NCI-H774 (cell line): Measurements from ENCODE around the gene TMEM219.

ENCODE experiments used
- DNase-seq: peaks from one replicate; lab custom pipeline; 2025; lab: John Stamatoyannopoulos, UW

The TMEM219 gene

GRCh38 chr16:29982560-29983419 lies 20.9 kb downstream of the TMEM219 start:
- no peak for DNase-seq

GRCh38 chr16:29983420-29984136 lies 21.7 kb downstream of the TMEM219 start:
- no peak for DNase-seq

DNA sequence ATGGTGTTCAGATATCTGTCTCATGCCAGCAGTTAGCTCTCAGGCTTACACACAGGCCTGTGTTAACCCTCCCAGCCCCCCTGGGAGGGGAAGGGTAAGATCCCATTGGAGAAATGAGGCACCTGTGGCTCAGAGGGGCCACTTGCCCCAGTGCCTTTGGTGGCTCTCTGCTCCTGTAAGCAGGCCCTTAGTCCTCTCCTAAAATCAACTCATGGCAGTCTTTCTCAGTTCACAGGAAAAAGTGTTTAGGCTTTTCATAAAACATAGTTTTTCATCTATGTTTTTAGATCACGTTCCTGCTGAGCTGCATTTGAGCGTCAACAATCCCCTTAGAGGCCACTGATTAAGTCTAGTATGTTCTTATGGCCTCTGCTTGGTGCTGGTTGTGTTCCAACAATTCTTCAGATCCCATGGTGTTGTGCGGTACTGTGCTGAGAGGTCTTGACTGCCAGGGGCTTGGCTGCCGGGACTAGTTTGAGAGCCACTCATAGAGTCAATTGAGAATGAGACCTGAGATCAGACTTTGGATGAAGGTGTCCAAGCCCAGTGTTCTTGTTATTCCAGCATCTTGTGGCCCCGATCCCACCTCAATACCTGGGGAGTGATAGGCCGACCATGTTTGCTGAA lies 22.4 kb downstream of the TMEM219 start:
- no peak for DNase-seq

- DNase-seq, result no peak
These were observed 22.9 kb downstream of the TMEM219 start for GRCh38 chr16:29984764-29985147.

DNA sequence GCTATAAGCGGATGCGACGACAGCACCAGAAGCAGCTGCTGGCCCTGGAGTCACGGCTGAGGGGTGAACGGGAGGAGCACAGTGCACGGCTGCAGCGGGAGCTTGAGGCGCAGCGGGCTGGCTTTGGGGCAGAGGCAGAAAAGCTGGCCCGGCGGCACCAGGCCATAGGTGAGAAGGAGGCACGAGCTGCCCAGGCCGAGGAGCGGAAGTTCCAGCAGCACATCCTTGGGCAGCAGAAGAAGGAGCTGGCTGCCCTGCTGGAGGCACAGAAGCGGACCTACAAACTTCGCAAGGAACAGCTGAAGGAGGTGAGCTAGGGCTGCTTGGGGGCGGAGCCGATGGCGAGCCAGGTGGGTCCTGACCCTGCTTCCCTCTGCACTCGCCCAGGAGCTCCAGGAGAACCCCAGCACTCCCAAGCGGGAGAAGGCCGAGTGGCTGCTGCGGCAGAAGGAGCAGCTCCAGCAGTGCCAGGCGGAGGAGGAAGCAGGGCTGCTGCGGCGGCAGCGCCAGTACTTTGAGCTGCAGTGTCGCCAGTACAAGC lies 23.5 kb downstream of the TMEM219 start:
- DNase-seq, result no peak

DNA sequence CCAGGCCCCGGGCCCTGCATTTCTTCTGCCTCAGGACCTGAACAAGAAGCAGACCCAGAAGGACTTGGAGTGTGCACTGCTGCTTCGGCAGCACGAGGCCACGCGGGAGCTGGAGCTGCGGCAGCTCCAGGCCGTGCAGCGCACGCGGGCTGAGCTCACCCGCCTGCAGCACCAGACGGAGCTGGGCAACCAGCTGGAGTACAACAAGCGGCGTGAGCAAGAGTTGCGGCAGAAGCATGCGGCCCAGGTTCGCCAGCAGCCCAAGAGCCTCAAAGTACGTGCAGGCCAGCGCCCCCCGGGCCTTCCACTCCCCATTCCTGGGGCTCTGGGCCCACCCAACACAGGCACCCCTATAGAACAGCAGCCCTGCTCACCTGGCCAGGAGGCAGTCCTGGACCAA lies 24.4 kb downstream of the TMEM219 start:
- no peak for DNase-seq

DNA sequence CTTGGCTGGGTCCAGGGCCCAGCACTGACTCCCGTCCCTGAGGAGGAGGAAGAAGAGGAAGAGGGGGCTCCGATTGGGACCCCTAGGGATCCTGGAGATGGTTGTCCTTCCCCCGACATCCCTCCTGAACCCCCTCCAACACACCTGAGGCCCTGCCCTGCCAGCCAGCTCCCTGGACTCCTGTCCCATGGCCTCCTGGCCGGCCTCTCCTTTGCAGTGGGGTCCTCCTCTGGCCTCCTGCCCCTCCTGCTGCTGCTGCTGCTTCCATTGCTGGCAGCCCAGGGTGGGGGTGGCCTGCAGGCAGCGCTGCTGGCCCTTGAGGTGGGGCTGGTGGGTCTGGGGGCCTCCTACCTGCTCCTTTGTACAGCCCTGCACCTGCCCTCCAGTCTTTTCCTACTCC lies 25.1 kb downstream of the TMEM219 start:
- DNase-seq, result no peak

DNA sequence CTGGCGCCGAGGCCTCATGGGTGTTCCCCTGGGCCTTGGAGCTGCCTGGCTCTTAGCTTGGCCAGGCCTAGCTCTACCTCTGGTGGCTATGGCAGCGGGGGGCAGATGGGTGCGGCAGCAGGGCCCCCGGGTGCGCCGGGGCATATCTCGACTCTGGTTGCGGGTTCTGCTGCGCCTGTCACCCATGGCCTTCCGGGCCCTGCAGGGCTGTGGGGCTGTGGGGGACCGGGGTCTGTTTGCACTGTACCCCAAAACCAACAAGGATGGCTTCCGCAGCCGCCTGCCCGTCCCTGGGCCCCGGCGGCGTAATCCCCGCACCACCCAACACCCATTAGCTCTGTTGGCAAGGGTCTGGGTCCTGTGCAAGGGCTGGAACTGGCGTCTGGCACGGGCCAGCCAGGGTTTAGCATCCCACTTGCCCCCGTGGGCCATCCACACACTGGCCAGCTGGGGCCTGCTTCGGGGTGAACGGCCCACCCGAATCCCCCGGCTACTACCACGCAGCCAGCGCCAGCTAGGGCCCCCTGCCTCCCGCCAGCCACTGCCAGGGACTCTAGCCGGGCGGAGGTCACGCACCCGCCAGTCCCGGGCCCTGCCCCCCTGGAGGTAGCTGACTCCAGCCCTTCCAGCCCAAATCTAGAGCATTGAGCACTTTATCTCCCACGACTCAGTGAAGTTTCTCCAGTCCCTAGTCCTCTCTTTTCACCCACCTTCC lies 25.6 kb downstream of the TMEM219 start:
- no peak for DNase-seq

- no peak for DNase-seq
These were observed 26.6 kb downstream of the TMEM219 start for GRCh38 chr16:29988346-29989075.

GRCh38 chr16:29989111-29989858 lies 27.4 kb downstream of the TMEM219 start:
- DNase-seq, result no peak

DNA sequence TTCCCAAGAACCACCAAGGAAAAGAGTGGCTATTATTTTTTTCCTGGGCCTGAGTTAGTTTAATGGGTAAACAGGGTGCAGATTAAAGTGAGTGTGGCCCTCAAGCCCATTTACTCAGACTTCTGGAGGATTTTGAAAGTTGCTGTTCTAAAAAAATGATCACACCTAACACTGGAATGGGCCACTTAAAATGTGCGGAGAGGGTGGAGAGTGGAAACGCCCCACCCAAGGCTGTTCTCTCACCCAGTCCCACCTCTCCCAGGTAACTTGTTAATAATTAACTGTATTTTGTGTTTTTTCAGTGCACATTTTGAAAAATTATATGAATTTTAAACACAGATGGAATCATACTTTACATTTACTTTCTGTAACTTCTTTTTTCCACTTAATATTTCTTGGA lies 28.2 kb downstream of the TMEM219 start:
- DNase-seq, result no peak

DNA sequence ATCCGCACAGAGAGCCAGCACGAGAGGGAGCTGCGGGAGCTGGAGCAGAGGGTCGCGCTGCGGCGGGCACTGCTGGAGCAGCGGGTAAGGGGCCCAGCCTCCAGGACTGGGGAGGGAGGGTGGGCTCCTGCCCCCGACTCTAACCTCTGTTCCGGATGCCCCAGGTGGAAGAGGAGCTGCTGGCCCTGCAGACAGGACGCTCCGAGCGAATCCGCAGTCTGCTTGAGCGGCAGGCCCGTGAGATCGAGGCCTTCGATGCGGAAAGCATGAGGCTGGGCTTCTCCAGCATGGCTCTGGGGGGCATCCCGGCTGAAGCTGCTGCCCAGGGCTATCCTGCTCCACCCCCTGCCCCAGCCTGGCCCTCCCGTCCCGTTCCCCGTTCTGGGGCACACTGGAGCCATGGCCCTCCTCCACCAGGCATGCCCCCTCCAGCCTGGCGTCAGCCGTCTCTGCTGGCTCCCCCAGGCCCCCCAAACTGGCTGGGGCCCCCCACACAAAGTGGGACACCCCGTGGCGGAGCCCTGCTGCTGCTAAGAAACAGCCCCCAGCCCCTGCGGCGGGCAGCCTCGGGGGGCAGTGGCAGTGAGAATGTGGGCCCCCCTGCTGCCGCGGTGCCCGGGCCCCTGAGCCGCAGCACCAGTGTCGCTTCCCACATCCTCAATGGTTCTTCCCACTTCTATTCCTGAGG lies 29.1 kb downstream of the TMEM219 start:
- DNase-seq, result no peak

DNA sequence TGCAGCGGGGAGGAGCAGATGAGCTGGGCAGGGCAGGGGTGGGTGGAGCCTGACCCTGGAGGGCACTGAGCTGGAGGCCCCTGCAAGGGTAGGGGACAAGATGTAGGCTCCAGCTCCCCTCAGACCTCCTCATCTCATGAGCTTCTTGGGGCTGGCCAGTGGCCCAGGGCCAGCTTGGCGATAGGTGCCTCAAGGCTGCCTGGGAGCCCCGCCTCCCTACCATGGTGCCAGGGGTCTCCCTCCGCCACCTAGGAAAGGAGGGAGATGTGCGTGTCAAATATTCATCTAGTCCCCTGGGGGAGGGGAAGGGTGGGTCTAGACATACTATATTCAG lies 29.7 kb downstream of the TMEM219 start:
- DNase-seq, result no peak

DNA sequence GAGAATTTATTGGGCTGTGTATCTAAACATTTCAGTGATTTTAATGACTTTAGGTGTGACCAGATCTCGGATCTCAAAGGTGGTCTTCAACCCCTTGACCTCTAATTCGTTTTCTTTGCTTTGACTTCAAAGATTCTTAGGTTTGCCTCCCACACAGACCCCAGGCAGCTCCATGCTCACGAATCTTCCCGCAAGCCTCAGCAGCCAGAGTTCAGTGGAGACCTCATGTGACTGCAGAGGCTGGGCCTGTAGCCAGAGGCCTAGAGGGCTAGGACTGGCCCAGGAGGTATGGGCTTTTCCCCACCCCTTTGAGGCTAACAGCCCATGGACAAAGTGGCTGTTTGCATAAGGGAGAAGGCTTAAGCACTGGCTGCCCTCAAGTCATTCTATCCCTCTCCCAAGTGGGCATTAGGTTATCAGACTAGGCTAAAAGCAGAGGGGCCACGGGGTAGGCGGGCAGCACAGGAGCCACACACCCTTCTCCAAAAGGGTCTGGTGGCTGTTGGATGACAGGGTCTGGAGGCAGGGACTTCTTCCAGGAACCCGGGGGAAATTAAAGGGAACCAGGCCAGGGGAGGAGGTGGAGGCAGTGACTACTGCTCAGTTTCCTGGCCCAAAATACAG lies 30.6 kb downstream of the TMEM219 start:
- DNase-seq, result no peak

- DNase-seq, result no peak
These were observed 31.5 kb downstream of the TMEM219 start for GRCh38 chr16:29993191-29993902.

DNA sequence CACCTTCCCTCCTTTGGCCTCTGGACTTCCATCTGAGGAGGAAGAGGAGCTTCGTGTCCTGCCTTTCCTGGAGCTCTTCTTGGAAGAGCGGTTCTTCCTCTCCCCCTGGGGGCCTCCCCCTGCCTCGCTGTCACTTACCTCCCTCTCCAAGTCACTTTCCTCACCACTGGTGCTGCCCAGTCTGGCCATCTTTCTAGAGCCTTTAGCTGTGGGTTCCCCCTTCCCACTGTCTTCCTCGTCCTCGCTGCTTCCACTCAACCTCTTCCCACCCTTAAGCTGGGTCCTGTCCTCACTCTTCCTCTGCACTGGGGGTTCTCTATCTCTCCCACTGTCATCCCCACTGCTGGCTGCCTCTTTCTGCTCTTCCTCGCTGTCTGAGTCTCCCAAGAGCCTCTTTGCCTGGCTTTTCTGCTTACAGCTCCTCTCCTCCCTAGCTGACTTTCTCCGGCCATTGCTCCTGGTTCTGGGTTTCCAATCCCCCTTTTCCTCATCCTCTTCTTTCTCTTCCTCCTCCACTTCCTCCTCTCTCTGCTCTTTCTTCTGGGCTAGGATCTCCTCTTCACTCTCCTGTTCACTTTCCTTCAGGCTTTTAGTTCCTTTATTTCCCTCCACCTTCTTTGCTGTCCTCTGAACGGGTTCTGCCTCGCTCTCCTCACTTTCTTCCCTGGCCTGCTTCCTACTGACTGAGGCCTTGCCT lies 32.2 kb downstream of the TMEM219 start:
- no peak for DNase-seq

DNA sequence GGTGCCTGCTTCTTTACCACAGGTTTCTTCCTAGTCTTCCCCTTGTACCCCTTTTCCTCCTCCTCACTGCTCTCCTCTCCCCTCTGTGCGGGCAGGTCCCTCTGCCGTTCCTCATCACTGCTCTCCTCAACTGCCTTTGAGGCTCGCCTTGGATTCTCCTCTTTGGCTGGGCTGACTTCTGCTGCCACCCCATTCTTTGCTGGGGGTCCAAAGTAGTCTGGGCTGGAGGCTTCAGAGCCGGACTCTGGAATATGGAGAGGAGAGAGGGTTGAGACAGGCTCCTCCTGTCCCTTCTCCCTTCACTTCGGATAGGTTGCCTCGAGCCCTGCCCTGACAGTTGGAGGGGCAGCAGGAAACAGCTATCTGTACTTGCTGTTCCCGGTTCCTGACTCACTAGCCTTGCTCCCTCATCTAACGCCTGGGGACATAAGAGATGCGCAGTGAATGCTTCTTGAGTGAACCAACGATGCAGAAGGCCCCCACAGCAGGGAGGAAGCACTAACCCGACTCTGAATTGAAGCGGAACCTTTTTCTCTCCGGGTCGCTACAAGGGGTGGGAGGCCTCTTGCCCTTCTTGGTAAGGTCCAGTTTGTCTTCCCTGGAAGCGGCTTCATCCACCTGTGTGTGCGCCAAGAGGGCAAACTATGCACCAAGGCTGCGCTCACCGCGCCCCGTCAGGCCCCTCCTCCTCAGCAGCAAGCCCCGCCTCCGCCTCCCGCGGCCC lies 32.9 kb downstream of the TMEM219 start:
- DNase-seq, result no peak
